ENCODE data around the gene ZNF860.
A peak's percentile ranks its signal among the peaks of the same experiment; 100 is the strongest.

The ZNF860 gene

DNA sequence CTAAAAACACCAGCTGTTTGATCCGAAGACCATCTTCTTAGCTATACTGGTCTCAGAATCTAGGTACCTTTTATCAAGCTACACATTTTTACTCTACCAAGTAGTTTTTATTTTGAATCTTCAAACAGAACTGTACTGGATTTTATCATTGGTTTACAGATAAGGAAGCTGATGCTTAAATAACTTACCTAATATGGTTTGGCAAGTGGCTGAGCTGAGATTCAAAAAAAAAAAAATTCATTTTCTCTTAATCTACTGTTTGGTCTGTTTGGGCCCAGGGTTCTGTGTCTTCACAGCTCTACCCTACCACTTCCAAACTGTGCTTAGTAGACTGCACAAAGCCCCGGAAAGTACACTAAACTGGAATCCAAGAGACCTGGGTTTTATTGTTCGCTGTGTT lies 35.7 kb downstream of the ZNF860 start:
- no peak overlapping the region for H3K4me2 ChIP-seq
- no peaks in the 10 kb centered on the region for H3K36me3 ChIP-seq
- H3K4me1 ChIP-seq, result peaks cover 0 to 16% (median 9%) of the 10 kb centered on the region in 10 experiments; a peak in 14 of 20 replicates
- H3K27me3 ChIP-seq, result no peaks in the 10 kb centered on the region
- H3K9ac ChIP-seq, result no peak overlapping the region
- no peak for TF ChIP-seq Cebpa-rat (IDR thresholded peaks at IDR 0.05)
- H3K27ac ChIP-seq, result no peak overlapping the region
- no peaks in the 10 kb centered on the region for H4K20me1 ChIP-seq
- no peak overlapping the region for H3K4me3 ChIP-seq
- peaks cover 0 to 5% (median 2%) of the 10 kb centered on the region in 11 experiments; a peak in 5 of 22 replicates for H3K9me3 ChIP-seq (replicated peaks in 1 of 11)

DNA sequence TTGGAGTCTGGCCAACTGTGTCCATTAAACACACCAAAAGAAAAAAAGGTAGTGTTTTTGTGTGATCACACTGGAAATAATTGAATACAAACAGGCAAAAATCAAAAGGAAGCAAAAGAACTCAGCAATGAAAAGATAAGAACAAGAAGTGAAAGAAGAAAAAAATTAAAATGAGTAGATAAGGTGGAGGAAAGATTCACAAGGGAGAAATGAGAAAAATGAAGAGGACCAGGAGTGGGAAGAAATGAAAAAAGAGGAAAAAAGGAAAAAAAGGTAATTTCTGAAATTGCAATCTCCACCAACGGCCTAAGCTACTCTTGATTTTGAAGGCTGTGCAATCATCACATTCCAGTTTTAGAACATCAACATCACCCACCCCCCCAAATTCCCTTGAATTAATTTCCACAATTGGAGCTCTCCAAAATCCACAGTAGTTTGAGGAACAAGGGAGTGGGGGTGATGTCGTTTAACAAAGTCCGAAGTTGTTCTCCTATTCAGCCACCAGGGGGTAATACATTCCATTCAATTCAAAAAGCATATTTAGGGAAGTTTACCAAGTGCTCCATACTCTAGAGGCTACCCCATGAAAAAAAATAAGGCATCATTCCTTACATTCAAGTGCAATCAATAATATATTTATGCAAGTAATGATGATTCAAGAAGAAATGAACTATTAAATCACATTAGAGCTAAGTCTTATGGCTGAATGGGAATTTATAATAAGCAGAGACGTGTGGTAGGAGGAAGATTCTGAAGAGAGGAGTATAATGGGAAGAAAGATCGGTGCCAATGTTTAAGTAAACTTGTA lies 37.4 kb downstream of the ZNF860 start:
- Histone ChIP-seq H3K9me3 (replicated peaks in 1 of 11) (peaks cover 0 to 18% (median 6%) of the 10 kb centered on the region in 11 experiments; a peak in 8 of 22 replicates), H3K27ac (no peak overlapping the region), H3K9ac (0 out of 22 replicates have a peak overlapping the region, but pooled peaks of 2 of the 11 experiments have one; percentile 1 to 8), H4K20me1 (no peaks in the 10 kb centered on the region), H3K4me3 (no peak overlapping the region), H3K4me1 (peaks cover 0 to 16% (median 9%) of the 10 kb centered on the region in 10 experiments; a peak in 14 of 20 replicates), H3K36me3 (no peaks in the 10 kb centered on the region), H3K4me2 (peak overlapping the region in 8 of 11 experiments; percentile 35 to 61 (median 50); a peak in 13 of 22 replicates), H3K27me3 (no peaks in the 10 kb centered on the region)
- TF ChIP-seq Cebpa-rat (IDR thresholded peaks at IDR 0.05), result no peak

DNA sequence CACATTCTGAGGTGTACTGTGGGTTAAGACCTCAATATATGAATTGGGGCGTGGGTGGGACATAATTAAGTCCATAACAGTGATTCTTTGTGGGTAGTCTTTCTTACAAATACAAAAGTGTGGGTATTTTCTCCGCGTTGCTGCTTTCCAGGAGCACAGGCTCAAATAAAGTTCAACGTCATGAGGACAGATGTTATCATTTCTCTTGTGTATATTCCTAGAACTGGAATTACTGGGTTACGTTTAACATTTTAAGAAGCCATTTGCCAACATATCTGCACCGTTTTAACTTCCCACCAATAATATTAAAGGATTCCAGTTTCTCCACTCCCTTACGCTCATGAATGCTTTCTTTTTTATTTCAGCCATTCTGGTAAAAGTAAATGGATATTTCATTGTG lies 39.6 kb downstream of the ZNF860 start:
- peaks cover 0 to 27% (median 6%) of the 10 kb centered on the region in 11 experiments; a peak in 9 of 22 replicates for H3K9me3 ChIP-seq (replicated peaks in 1 of 11)
- H3K9ac ChIP-seq, result no peak overlapping the region
- H3K4me3 ChIP-seq, result no peak overlapping the region
- H3K36me3 ChIP-seq, result no peaks in the 10 kb centered on the region
- H4K20me1 ChIP-seq, result no peaks in the 10 kb centered on the region
- no peak for TF ChIP-seq Cebpa-rat (IDR thresholded peaks at IDR 0.05)
- 0 out of 22 replicates have a peak overlapping the region, but pooled peaks of 1 of the 11 experiments have one; percentile 2 for H3K4me2 ChIP-seq
- H3K4me1 ChIP-seq, result peaks cover 0 to 31% (median 20%) of the 10 kb centered on the region in 10 experiments; a peak in 17 of 20 replicates
- no peak overlapping the region for H3K27ac ChIP-seq
- no peaks in the 10 kb centered on the region for H3K27me3 ChIP-seq

DNA sequence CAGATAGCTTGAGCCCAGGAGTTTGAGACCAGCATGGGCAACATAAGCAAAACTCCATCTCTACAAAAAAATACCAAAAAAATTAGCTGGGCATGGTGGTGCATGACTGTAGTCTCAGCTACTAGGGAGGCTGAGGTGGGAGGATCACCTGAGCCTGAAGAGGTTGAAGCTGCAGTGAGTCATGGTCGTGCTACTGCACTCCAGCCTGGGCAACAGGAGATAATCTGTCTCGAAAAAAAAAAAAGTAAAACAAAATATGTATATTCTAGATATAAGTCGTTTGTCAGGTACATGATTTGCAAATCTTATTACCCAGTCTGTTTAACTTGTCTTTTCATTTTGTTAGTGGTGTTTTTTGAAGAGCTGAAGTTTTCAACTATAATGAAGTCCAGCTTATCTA lies 40.2 kb downstream of the ZNF860 start:
- Histone ChIP-seq H3K27me3 (no peaks in the 10 kb centered on the region), H3K4me3 (no peak overlapping the region), H3K36me3 (no peaks in the 10 kb centered on the region), H3K4me1 (peaks cover 0 to 37% (median 25%) of the 10 kb centered on the region in 10 experiments; a peak in 18 of 20 replicates), H4K20me1 (no peaks in the 10 kb centered on the region), H3K9ac (no peak overlapping the region), H3K9me3 (replicated peaks in 1 of 11) (peaks cover 0 to 27% (median 6%) of the 10 kb centered on the region in 11 experiments; a peak in 9 of 22 replicates), H3K4me2 (no peak overlapping the region), H3K27ac (no peak overlapping the region)
- TF ChIP-seq Cebpa-rat (IDR thresholded peaks at IDR 0.05), result no peak

DNA sequence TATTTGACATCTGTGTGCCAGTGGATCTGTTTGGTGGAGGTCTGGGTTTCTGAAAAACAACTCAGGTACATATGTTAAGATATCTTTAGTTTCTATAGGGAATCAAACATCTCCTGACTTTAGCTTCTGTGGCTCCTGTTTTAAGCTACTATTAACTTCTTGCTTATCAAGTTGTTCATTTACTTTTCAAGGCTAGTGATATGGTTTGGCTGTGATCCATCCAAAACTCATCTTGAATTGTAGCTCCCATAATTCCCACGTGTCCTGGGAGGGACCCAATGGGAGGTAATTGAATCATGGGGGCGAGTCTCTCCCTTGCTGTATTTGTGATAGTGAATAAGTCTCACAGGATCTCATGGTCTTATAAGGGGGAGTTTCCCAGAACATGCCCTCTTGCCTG lies 41.4 kb downstream of the ZNF860 start:
- H3K27me3 ChIP-seq, result no peaks in the 10 kb centered on the region
- H3K4me2 ChIP-seq, result no peak overlapping the region
- H3K27ac ChIP-seq, result no peak overlapping the region
- TF ChIP-seq Cebpa-rat (IDR thresholded peaks at IDR 0.05), result no peak
- H3K4me3 ChIP-seq, result no peak overlapping the region
- H4K20me1 ChIP-seq, result no peaks in the 10 kb centered on the region
- H3K9ac ChIP-seq, result no peak overlapping the region
- H3K9me3 ChIP-seq (replicated peaks in 1 of 11), result peaks cover 0 to 31% (median 11%) of the 10 kb centered on the region in 11 experiments; a peak in 10 of 22 replicates
- H3K36me3 ChIP-seq, result no peaks in the 10 kb centered on the region; a peak in 1 of 22 replicates
- H3K4me1 ChIP-seq, result peaks cover 0 to 48% (median 37%) of the 10 kb centered on the region in 10 experiments; a peak in 18 of 20 replicates

DNA sequence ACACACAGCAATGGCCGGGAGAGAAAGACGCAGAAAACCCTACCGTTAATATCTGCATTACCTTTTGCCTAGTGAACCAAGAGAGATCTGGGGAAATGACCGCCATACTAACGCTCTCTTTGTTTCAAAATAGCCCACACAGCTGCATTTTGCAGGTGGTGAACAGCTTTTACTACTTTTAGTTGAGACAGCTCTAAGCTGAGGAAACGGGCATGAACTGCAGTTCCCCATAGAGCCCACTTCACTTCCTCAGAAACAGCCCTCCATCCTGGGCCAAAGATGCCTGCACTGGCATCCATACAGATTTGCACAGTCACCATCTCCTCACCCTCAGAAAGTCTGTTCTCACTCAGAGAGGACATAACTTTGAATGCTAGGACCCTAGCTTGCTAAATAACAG lies 45.0 kb downstream of the ZNF860 start:
- no peaks in the 10 kb centered on the region for H4K20me1 ChIP-seq
- H3K4me2 ChIP-seq, result peak overlapping the region; percentile 33 to 77 (median 63); a peak in 21 of 22 replicates
- no peaks in the 10 kb centered on the region; a peak in 1 of 22 replicates for H3K36me3 ChIP-seq
- H3K4me3 ChIP-seq, result no peak overlapping the region; a peak in 1 of 20 replicates
- H3K4me1 ChIP-seq, result peaks cover 0 to 54% (median 39%) of the 10 kb centered on the region in 10 experiments; a peak in 18 of 20 replicates
- TF ChIP-seq Cebpa-rat (IDR thresholded peaks at IDR 0.05), result no peak
- H3K9ac ChIP-seq, result peak overlapping the region in 7 of 11 experiments; percentile 29 to 67 (median 52); a peak in 12 of 22 replicates
- peak overlapping the region in 8 of 11 experiments; percentile 51 to 84 (median 74); a peak in 16 of 22 replicates for H3K27ac ChIP-seq
- peaks cover 0 to 43% (median 16%) of the 10 kb centered on the region in 11 experiments; a peak in 17 of 22 replicates for H3K9me3 ChIP-seq (replicated peaks in 1 of 11)
- no peaks in the 10 kb centered on the region for H3K27me3 ChIP-seq

DNA sequence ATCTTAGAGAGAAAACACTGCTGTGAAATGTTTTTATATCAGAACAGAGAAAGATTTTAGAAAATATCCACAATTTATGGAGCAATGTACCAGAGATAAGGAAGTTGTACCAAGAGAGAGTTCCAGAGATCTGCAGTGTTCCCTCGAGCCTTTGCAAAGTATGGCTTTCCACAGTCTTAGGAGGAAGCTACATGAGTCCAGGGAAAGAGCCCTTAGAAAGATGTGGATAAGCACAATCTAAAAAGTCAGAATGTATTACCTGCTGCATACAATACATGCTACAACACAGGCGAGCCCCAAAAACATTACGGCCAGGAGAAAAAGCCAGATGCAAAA lies 56.4 kb downstream of the ZNF860 start:
- no peak overlapping the region for H3K27ac ChIP-seq
- peaks cover 18 to 35% (median 26%) of the 10 kb centered on the region in 11 experiments for H3K9me3 ChIP-seq (replicated peaks in 1 of 11)
- H3K4me1 ChIP-seq, result peaks cover 0 to 8% (median 0%) of the 10 kb centered on the region in 10 experiments; a peak in 2 of 20 replicates
- no peak for TF ChIP-seq Cebpa-rat (IDR thresholded peaks at IDR 0.05)
- no peaks in the 10 kb centered on the region for H4K20me1 ChIP-seq
- no peak overlapping the region for H3K4me3 ChIP-seq
- peak overlapping the region in 2 of 11 experiments; percentile 12 to 20; a peak in 2 of 22 replicates for H3K4me2 ChIP-seq
- no peaks in the 10 kb centered on the region for H3K27me3 ChIP-seq
- H3K36me3 ChIP-seq, result peaks cover 0 to 3% (median 0%) of the 10 kb centered on the region in 11 experiments; a peak in 2 of 22 replicates
- no peak overlapping the region for H3K9ac ChIP-seq

DNA sequence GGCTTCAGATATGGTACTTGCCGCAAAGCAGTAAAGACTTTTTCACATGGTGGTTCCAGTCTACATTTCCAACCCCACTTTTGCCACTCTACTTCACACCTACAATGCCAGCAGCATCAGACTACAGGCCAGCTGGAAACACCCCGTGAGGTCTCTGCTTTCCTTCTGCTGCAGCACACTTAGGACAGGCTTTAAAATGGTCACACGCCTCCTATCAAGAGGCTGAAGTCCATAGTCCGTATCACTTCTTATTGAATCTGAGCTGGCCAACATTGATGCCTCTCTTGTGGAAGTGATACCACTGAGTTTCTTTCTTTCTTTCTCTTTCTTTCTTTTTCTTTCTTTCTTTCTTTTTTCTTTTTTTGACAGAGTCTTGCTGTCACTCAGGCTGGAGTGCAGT lies 59.8 kb downstream of the ZNF860 start:
- Histone ChIP-seq H3K36me3 (peaks cover 0 to 3% (median 0%) of the 10 kb centered on the region in 11 experiments; a peak in 2 of 22 replicates), H3K9ac (no peak overlapping the region), H4K20me1 (no peaks in the 10 kb centered on the region), H3K4me2 (no peak overlapping the region), H3K4me1 (peaks cover 0 to 8% (median 0%) of the 10 kb centered on the region in 10 experiments; a peak in 2 of 20 replicates), H3K9me3 (replicated peaks in 1 of 11) (peaks cover 32 to 48% (median 38%) of the 10 kb centered on the region in 11 experiments), H3K27me3 (no peaks in the 10 kb centered on the region), H3K27ac (no peak overlapping the region), H3K4me3 (no peak overlapping the region)
- TF ChIP-seq Cebpa-rat (IDR thresholded peaks at IDR 0.05), result no peak

All from BLaER1 treated with 17β-estradiol and CSF1 and Interleukin-3, amounts not matched to agents 10 nM and 100 nM (cell line).